Cerebellar cortex (tissue), 1 donor: ENCODE measurements around the gene KMT5C.
"Not testable (repeated sequence)": the region's sequence is repeated elsewhere in the genome, so short reads cannot be mapped to it uniquely, and the experiment has no call there.

Source experiments
- DNase-seq: peaks from one replicate; pipeline ENCODE4 v3.0.0-alpha.2; 2015; ENCODE audit warnings: low spot score

Gene KMT5C

GRCh38 chr19:55319785-55320184, 19.9 kb upstream of the KMT5C start:
- DNase-seq: peak; percentile 78

- no peak for DNase-seq
These were observed 18.7 kb upstream of the KMT5C start for GRCh38 chr19:55320844-55321419.

- DNase-seq: no peak
These were observed 18.1 kb upstream of the KMT5C start for GRCh38 chr19:55321466-55322137.

GRCh38 chr19:55322204-55322885, 17.3 kb upstream of the KMT5C start:
- no peak for DNase-seq

- no peak for DNase-seq
These were observed 15.0 kb upstream of the KMT5C start for GRCh38 chr19:55324662-55325061.

- no peak for DNase-seq
These were observed 14.5 kb upstream of the KMT5C start, which contains the start of gene TMEM150B for GRCh38 chr19:55325172-55325571. TSS of gene TMEM150B (minus strand) at chr19:55325341. CDS start at chr19:55321036, 4,305 bp downstream.

GRCh38 chr19:55328774-55329318, 10.8 kb upstream of the KMT5C start:
- DNase-seq: not testable (repeated sequence)

GRCh38 chr19:55329791-55330190, 9.9 kb upstream of the KMT5C start:
- not testable (repeated sequence) for DNase-seq

GRCh38 chr19:55333870-55334269, 5.8 kb upstream of the KMT5C start:
- DNase-seq: no peak

GRCh38 chr19:55336101-55336500, 3.6 kb upstream of the KMT5C start:
- DNase-seq: no peak

- DNase-seq: no peak
These were observed 460 bp downstream of the KMT5C start for GRCh38 chr19:55339889-55340783.

GRCh38 chr19:55340784-55341147, 1.1 kb downstream of the KMT5C start:
- no peak for DNase-seq

GRCh38 chr19:55341171-55341588, 1.5 kb downstream of the KMT5C start:
- peak; percentile 58 for DNase-seq

- no peak for DNase-seq
These were observed 2.2 kb downstream of the KMT5C start for GRCh38 chr19:55341595-55342531.

GRCh38 chr19:55344444-55344843, 4.8 kb downstream of the KMT5C start:
- DNase-seq: no peak

GRCh38 chr19:55345101-55345817, 5.6 kb downstream of the KMT5C start:
- DNase-seq: no peak

GRCh38 chr19:55345818-55346724, 6.4 kb downstream of the KMT5C start:
- DNase-seq: no peak

GRCh38 chr19:55346725-55347441, 7.2 kb downstream of the KMT5C start:
- peak; percentile 33 for DNase-seq
